GM18508 (cell line): ENCODE data around the gene CLDN7.

Source experiments
- ATAC-seq: cut with Tn5 transposase; IDR thresholded peaks from one replicate; pipeline ENCODE4 v1.9.1; 2021; ENCODE audit warnings: moderate number of reproducible peaks; ENCODE audit not compliant: insufficient read depth, unreplicated experiment

CLDN7 gene

GRCh38 chr17:7239091-7240027 is 22.9 kb downstream of the CLDN7 start, which contains the start of gene PHF23:
Gene PHF23 (minus strand): TSS chr17:7239457. CDS start chr17:7239279, 178 bp downstream.
- ATAC-seq: no peak

DNA sequence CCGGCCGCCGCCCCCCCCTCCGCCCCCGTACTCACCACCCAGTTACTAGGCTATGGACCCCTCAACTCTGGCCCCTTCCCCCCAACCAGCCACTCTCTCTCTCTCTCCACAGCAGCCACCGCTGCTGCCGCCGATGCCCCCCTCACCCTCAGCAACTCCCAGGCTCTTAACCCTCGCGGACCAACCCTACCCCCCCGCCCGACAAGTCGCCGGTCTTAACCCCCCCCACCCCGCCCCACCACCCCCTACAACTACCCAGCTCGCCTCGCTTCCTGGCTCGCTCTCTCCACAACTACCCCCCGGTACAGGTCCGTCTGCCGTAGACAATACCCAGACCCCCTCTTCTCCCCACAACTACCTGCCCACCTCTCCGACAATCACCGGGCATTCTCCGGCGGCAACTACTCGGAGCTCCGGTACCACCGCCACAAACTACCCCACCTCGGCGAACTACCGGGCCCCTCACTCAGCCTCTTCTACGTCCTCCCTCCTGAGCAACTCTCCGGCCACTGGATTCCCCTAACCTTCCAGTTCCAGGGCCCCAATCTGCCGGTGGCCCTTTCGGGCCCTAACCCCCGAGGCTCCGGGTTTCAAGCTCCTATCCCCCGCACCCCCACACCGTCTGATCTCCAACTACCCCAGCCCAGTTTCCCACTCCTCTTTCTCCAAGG is 23.7 kb downstream of the CLDN7 start:
- no peak for ATAC-seq

DNA sequence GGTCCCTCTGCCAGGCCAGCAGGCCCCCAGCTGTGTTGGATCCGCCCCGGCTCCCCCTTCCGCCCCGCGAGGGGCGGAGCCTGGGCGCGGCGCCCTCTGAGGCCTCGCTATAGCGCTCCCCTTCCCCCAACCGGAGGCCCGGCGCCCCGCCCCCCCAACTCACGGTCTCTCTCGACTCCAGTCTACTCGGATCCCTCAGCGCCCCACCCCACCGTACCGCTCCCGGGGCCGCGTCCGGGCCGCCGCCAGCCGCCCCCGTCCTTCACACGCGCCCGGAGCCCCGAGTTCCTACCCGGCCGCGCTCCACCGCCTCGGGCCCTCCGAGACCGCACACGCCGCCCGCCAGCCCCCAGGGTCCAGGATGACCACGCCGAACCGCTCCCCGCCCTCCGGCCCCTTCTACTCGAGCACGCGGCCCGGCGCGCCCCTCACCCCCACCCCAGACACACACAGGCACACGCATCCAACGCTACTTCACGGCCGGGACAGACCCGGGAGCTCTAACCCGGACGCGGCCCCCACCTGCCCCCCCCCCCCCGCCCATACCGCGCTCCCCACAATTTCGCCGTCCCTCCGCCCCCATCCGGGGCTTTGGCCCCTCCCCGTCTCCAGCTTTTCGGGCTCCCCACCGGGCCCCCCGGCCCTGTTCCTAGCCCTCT is 24.4 kb downstream of the CLDN7 start:
- no peak for ATAC-seq

DNA sequence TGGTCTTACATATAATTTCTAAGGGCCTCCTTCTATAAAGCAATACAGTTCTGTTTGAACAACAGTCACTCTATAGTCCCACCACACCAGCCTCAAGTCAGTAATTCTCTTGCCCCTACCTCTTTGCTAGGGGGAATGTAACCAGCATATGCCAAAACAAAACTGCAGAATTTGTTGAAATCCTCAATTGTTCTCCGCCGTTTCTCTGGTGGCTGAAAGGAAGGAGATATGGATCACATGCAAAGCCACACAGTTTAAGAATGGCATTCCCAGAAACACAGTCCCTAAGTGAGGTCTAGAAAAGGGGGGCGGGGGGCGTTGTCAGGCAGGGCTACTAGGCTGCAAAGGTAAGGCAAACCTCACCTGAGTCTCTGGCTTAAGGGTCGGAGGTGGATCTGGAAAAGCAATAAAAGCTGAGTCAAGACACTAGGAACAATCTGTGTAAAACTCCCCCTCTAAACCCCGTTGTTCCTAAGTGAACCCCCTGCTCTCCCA is 25.0 kb downstream of the CLDN7 start:
- ATAC-seq: no peak

DNA sequence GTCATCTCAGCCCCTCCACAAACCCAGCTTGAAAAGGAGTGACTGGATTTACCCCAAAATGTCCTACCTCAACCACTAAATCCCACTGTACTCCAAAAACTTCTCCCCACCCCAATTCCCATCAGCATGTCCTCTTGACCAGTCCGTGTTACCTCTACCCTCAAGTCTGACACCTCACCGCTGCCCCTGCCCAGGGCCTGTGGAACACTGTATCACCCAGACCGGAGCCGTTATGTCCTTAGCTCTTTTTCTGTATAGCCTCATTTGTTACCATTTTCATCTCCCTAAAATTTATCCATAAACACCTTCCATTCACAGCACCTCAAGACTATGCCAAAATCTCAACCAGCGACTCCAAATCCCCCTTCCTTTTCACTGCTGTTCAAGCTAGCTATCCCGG is 25.5 kb downstream of the CLDN7 start:
- ATAC-seq: no peak

DNA sequence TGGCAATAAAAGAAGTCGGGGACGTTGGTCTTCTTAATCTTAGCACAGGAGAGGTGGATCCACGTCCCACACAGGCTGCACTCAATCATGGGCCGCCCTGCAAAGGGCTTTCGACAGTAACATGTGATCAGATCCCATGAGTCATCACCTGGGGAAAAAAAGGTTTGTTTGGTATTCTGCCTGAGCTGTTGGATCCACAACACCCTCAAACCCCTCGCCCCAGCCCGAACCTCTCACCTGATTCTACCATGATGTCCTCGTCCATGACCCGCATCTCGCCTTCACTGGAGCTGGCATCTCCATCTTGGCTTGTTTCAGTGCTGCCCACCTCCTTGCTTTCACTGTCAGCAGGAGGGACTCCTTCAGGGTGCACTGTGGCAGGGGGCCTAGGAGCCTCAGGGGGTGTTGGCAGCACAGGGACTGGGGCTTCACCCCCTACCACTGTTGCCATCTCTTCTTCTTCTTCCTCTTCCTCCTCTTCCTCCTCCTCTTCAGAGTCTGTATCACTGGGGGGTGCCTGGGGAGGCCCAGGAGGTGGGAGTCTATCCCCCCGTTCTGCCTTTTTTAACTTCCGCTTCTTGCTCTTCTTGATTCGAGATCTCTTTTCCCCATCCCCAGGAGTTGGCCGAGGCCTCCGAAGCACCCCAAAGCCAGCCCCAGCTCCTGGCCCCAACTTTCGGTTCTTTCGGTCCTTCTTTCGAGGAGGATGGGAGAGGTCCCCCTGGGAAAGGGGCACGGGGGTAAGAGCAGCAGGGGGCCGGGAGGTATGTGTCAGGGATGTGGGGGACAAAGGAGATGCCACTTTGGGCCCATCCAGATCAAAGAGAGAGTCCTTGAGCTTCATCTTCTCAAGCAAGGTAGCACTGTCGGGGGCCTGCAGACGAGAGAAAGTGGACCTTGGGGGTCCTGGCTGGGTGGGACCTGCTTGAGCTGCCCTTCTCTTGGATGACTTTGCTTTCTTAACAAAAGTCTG is 26.3 kb downstream of the CLDN7 start:
- ATAC-seq: no peak

GRCh38 chr17:7234083-7234951 is 28.0 kb downstream of the CLDN7 start, which contains the start of gene DVL2:
Gene DVL2 (minus strand): TSS chr17:7234517. CDS start chr17:7234262, 255 bp downstream.
- ATAC-seq: no peak

GRCh38 chr17:7233701-7234082 is 28.6 kb downstream of the CLDN7 start:
- ATAC-seq: no peak

- ATAC-seq: no peak
Observed at GRCh38 chr17:7232114-7232513, 30.2 kb downstream of the CLDN7 start.

DNA sequence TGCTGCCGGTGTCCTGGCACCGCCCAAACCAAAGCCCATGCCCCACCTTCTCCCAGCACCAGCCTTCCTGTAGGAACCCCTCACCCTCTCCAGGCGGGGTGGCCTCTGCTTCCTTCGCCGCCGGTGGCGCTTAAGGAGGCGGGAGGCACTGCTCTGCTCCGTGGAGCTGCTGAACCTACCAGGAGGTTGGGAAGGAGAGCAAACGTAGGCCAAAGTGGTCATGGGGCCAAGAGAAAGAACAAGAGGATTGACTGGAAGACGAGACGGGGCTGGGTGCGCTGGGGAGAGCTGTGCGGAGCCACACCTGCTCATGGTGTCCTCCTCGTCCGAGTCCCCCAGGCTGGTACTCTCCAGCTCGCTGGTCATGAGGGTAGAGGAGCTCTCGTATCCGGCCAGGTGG is 32.8 kb downstream of the CLDN7 start:
- no peak for ATAC-seq

DNA sequence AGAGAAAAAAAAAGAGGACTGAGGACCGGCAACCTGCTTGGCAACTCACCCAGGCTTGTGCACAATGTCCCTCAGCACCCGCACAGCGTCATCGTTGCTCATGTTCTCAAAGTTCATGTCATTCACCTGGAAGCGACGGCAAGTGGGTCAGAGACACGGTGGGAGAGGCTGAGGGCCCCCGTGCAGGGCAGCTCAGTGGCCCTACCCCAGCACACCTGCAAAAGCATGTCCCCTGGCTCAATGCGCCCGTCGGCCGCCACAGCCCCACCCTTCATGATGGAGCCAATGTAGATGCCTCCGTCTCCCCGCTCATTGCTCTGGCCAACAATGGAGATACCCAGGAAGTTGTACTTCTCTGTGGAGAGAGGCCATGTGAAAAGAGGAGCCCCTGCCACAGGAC is 33.4 kb downstream of the CLDN7 start:
- ATAC-seq: no peak

DNA sequence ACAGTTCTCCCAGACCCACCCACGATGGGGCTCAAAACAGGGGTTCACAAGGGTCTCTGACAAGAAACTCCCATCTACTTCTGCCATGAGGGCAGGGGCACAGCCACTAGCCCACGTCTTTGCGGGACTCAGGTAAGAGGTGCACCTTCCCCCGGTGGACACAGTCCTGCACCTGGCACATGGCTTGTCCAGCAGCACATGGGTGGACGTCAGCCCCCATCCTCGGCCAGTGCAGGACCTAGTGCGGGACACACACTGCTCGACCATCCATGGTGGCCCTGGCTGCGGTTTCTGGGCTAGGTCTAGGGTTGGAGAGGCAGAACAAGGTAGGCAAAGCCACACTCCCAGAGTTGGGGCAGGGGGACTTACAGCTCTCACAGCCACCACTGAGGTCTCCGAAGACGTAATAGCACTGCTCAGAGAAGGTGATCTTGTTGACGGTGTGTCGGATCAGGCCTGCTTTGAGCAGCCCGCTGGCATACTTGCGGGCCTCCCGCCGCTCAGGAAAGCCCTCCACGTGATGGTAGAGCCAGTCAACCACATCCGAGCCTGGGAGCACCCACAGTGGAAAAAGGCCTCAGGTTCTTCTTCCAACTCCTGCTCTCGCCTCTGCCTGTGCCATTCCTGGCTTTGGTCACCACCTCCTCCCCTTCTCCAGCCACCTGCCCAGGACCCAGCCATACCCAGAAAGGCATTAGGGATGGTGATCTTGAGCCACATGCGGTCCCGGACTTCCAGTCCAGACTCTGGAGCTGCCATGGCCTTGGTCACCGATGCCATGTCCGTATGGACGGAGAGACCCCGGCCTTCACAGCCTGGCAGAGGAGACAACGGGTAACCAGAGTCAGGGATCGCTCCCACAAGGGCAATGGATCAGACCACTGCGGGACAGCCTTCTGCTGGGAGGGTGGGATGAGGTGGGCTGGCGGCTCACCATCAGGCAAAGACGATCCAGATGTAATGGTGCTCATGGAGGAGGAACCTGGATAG is 35.3 kb downstream of the CLDN7 start:
- no peak for ATAC-seq

DNA sequence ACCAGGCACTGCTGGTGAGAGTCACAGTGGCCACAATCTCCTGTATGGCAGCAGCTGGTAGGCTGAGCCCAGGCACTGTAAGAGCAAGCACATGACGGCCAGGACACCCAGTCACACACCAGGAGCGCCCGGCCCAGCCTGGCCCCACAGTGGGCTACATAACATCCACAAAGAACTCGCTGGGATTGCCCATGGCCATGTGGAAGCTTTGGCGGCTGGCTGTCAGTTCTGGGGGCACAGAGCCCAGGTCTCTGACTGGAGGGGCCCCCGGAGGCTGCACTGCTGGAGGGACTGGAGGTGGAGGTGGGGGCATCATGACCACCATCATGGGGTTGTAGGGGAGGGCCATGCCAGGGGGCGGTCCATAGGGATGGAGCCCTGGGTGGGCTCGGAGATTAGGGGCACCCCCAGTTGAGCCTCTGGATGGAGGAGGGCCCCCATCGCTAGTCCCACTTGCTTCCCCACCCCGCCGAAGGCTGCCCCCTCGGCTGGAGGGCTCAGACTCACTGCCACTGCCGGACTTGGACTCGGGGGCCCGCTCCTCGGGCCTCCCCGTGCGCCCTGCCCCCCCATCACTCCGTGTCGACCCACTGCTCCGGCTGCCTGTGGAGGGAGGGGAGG is 36.5 kb downstream of the CLDN7 start:
- no peak for ATAC-seq

GRCh38 chr17:7224661-7225111 is 37.6 kb downstream of the CLDN7 start:
- no peak for ATAC-seq

DNA sequence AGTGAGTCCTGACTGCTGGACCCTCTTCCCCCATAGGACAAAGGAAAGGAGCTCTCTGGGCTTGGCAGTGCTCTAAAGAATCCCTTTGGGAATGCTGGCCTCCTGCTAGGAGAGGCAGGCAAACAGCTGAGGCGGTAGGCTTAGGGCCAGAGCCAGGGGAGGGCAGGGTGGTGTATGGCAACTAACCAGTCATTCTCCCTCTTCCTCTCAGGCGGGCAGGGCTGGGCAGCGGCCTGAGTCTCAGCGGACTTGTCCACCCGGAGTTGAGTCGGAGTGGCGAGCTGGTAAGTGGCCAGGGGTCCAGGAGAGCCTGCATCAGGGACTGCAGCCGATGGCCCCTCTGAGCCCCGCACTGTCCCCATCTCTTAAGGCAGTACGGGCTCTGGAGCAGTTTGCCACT is 38.2 kb downstream of the CLDN7 start:
- ATAC-seq: no peak

DNA sequence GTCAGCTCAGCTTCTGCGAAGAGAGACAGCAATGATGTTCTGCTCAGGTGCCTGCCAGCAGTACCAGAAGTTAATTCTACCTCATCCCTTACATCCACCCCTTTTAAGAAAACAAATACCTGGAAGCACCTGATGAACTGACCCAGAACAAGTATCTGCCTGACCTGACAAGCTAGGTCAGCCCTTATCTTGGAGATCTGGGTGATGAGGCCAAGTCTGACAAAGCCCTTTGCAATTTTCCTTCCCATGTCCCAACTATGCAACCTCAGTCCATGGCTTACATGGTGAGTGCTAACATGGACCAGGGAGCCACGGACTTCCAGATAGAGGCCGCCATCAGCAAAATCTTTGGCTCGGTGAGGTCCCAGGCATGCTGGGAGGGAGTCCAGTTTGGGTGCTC is 38.9 kb downstream of the CLDN7 start:
- no peak for ATAC-seq

DNA sequence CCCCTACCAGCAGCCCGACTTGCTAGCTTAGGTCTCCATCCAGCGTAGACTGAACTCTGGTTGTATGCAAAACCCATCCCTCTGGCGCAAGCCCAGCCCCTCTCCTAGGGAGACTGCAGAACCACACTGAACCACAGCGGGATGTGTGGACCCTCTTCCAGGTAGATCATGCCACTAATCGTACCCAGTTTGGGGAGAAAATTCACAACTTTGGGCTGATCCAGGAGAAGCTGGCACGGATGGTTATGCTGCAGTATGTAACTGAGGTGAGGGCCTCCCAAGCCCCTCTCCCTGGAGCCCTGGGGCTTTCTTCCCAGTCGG is 39.3 kb downstream of the CLDN7 start:
- no peak for ATAC-seq
